Nephron progenitor cell (in vitro differentiated cells): ENCODE results near the gene TBATA.

Experiments
- DNase-seq: peaks from one replicate; pipeline ENCODE4 v3.0.0; 2021
- H3K27ac Mint-ChIP-seq: 2 replicates; pipeline ENCODE4 v1.8.0; 2021; ENCODE audit warnings: mild to moderate bottlenecking, moderate library complexity, mixed read lengths
- H3K27me3 Mint-ChIP-seq: 2 replicates; pipeline ENCODE4 v1.8.0; 2021; ENCODE audit warnings: mild to moderate bottlenecking, low read depth, mixed read lengths; ENCODE audit not compliant: poor library complexity
- H3K36me3 Mint-ChIP-seq: 2 replicates; pipeline ENCODE4 v1.8.0; 2021; ENCODE audit warnings: low read depth, mixed read lengths
- H3K4me1 Mint-ChIP-seq: 2 replicates; pipeline ENCODE4 v1.8.0; 2021; ENCODE audit warnings: mixed read lengths
- H3K4me3 Mint-ChIP-seq: 2 replicates; pipeline ENCODE4 v1.8.0; 2021; ENCODE audit warnings: mild to moderate bottlenecking, moderate library complexity, mixed read lengths
- H3K9me3 Mint-ChIP-seq: 2 replicates; pipeline ENCODE4 v1.8.0; 2021; ENCODE audit warnings: mild to moderate bottlenecking, moderate library complexity, mixed read lengths
- CTCF ChIP-seq: fragments of 200-600 bp; sonication (generic); IDR thresholded peaks from 2 replicates; pipeline ENCODE4 v1.5.0; 2021; ENCODE audit warnings: antibody characterized with exemption

TBATA gene

GRCh38 chr10:70797840-70798239 is 12.7 kb upstream of the TBATA start:
- Mint-ChIP-seq H3K9me3 (peaks cover 23% of the 10 kb centered on the region), H3K4me1 (no peaks in the 10 kb centered on the region), H3K27ac (no peak overlapping the region), H3K36me3 (no peaks in the 10 kb centered on the region), H3K27me3 (peaks cover 14% of the 10 kb centered on the region), H3K4me3 (no peak overlapping the region)
- no peak for DNase-seq
- no peak for TF ChIP-seq CTCF

DNA sequence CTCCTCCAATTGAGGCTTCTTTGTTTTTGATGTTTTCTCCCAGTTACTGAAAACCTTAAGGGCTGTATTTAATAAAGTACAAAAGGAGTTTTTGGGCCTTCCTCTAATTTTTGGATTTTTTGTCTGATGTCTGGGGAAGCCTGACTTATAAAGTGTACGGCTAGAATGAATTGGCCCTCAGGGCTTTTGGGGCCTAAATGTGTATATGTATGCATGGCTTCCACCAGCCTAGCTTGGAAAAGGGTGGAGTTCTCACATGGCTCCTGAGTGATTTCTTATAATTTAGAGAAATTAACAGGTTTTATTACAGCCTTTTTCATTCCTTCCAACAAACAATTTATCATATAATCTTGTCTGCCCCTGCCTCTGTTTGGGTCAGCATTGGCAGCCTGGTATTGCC is 10.4 kb upstream of the TBATA start:
- no peak overlapping the region for H3K4me3 Mint-ChIP-seq
- no peak for TF ChIP-seq CTCF
- peaks cover 14% of the 10 kb centered on the region for H3K27me3 Mint-ChIP-seq
- peaks cover 5% of the 10 kb centered on the region for H3K4me1 Mint-ChIP-seq
- no peak overlapping the region for H3K27ac Mint-ChIP-seq
- peaks cover 13% of the 10 kb centered on the region for H3K9me3 Mint-ChIP-seq
- H3K36me3 Mint-ChIP-seq = no peaks in the 10 kb centered on the region
- no peak for DNase-seq

DNA sequence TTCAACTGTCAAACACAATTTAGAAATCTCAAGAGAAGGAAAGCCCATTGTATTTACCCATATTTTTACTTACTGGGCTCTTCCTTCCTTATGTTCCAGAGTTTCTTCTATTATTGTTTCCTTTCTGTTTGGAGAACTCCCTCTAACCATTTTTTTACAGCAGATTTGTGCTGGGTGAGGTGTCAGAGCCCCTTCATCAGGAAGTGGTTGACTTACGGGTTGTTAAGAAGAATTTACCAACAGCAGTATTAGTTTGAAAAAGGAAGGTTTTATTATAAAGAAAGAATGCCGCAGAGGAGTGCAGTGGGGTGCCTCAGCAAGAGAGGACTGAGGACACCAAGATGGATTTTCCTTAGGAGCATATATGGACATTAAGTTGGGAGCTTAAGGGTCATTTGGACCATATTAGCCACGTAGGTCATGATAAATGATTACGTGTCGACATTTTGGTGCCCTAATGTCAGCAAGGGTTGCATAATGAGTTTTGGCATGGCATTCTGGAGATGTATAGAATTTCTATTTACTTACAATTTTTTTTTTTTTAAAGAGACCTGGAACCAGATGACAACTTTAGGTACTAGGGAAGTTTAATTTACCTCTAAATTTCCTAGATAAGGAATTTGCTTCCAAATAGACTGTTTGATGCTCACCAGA is 6.3 kb upstream of the TBATA start:
- no peak overlapping the region for H3K4me3 Mint-ChIP-seq
- H3K27me3 Mint-ChIP-seq = peaks cover 6% of the 10 kb centered on the region
- TF ChIP-seq CTCF = no peak
- no peak for DNase-seq
- peaks cover 9% of the 10 kb centered on the region for H3K4me1 Mint-ChIP-seq
- H3K27ac Mint-ChIP-seq = no peak overlapping the region
- H3K9me3 Mint-ChIP-seq = peaks cover 7% of the 10 kb centered on the region
- H3K36me3 Mint-ChIP-seq = no peaks in the 10 kb centered on the region

DNA sequence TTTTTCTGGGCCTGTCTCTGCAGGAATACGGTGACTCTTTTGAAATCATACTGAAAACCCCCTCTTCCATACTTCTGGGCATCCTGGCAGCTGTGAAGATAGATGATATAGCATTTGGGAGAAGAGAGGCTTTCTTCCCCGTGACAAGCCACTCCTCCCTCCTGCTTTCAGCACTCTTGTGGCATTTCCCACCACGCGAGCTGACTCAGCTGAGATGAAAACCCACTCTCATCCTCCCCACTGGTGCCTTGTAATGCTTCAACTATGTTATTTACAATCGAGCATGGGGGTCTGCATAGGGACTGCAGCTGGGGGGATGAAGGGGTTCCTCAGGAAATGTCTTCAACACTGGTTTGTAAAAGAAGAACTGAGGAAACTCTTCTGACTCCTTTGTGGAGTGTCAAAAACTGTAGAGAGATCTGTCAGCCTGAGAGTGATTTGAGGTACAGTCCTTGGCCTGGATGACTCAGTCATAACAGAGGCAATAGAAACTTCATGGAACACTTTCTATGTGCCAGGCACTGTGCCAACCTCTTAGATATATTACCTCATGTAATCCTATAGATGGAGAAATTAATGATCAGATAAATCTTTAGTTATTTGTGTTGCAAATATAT is 1.7 kb upstream of the TBATA start:
- peaks cover 4% of the 10 kb centered on the region for H3K9me3 Mint-ChIP-seq
- DNase-seq = no peak
- TF ChIP-seq CTCF = no peak

GRCh38 chr10:70784471-70784870 is 706 bp downstream of the TBATA start:
- Mint-ChIP-seq H3K4me3 (no peak overlapping the region), H3K27me3 (no peaks in the 10 kb centered on the region), H3K4me1 (peaks cover 16% of the 10 kb centered on the region), H3K27ac (no peak overlapping the region), H3K9me3 (peaks cover 4% of the 10 kb centered on the region), H3K36me3 (no peaks in the 10 kb centered on the region)
- no peak for DNase-seq
- TF ChIP-seq CTCF = no peak

More for the DNA sequence above, 1.7 kb upstream of the TBATA start:
- no peaks in the 10 kb centered on the region for H3K36me3 Mint-ChIP-seq
- H3K4me3 Mint-ChIP-seq = no peak overlapping the region
- peaks cover 9% of the 10 kb centered on the region for H3K4me1 Mint-ChIP-seq
- H3K27ac Mint-ChIP-seq = no peak overlapping the region
- H3K27me3 Mint-ChIP-seq = no peaks in the 10 kb centered on the region

- Mint-ChIP-seq H3K27ac (no peak overlapping the region), H3K9me3 (peaks cover 4% of the 10 kb centered on the region), H3K36me3 (no peaks in the 10 kb centered on the region), H3K4me3 (no peak overlapping the region), H3K4me1 (peaks cover 18% of the 10 kb centered on the region), H3K27me3 (no peaks in the 10 kb centered on the region)
- TF ChIP-seq CTCF = no peak
- DNase-seq = no peak
Observed at GRCh38 chr10:70784016-70784415, 1.2 kb downstream of the TBATA start.
